ENCODE results near the gene BANF2.
"Not testable (repeated sequence)": the region's sequence is repeated elsewhere in the genome, so short reads cannot be mapped to it uniquely, and the experiment has no call there.

Gene BANF2

DNA sequence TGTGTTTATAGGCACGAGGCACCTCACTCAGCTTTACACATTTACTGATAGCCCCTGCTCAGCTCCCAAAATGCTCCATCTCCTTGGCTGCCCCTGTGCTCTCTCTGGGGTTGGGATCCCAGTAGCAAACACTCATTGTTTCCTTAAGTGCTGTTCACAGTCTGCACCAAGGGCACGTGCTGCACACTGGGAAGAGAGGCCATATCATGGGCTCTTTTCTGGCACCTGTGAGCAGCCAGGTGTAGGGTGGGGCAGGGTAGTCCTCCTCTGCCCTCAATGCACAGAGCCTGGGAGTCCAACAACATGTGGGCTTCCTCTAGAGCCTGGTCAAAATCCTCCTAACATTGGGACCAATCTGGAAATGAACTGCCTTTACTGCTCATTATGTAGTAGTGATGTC, 67.9 kb downstream of the BANF2 start:
- DNase-seq, result no peak

DNA sequence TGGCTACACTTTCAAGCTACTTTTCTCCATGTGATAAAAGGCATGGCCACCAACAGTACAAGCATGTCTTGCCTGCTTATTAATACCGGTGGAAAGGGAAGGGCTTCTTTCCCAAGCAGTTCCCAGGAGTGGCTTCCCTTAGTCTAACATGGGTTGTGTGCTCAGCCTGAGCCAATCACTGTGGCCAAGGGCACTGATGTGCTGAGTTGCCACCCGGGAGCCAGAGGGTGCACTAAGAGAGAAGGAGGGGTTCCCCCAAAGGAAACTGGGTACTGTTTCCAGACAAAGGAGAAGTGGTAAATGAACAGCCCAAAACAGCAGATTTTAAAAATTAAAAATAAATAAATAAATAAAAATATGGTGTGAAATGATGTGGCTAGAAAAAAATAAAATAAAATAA, 68.5 kb downstream of the BANF2 start:
- no peak for DNase-seq

DNA sequence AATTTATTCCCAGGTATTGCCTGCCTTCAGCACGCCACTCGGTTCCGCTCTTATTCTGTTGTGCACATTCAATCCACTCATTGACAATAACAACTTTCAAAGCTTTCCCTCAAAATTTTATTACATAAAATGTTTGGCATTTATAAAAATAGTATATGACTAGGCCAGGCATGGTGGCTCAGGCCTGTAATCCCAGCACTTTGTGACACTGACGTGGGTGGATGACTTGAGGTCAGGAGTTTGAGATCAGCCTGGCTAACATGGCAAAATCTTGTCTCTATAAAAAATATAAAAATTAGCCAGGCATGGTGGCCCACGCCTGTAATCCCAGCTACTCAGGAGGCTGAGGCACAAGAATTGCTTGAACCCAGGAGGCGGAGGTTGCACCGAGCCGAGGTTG, 70.0 kb downstream of the BANF2 start:
- not testable (repeated sequence) for DNase-seq

DNA sequence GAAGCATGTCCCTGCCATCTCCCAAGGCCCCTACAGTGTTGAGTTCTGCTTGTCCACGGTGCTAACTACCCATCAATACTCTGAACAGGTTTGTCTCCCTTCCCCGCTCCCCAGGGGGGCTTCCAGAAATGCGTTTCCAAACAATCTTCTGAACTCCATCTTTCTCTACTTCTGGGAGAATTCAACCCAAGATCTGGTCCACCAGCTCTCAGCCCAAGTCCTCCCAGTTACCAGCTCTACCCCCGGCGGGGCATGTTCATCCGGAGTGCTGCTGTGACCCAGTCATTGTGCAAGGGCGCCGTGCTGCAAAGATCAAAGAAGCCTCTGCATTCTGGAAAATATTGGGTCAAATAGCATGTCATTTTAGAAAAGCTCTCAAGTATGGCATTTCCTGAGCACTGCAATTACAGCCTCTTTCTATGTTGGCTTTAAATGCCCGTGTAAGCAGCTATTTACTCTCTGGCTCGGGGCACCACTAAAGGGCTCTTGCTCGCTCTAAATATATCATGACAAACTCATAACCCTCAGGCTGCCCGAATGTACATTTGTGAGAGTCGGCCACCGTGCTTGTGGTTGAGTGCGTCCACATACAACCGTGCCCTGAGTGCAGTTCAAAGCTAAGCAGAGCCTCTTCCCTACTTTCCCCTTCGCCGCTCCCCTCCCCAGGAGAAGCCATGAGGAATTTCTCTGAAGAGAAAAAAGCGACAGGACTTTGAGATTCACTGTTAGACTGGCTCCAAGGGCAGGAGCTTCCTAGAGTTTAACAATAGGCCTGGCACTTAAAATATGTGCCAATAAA, 71.6 kb downstream of the BANF2 start:
- no peak for DNase-seq

DNA sequence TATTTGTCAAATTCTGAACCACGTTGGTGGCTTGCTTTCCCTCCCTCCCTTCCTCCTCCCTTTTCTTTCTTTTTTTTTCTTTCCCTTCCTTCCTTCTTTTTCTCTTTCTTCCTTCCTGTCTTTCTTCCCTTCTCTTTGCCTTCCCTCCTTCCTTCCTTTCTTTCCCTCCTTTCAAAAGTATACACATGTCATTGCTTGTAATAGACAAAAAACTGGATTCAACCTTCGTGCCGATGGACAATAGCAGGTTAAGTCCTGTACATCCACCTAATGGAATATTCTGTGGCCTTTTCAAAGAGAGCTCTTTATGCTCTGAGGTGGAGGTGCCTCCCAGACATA, 72.2 kb downstream of the BANF2 start:
- DNase-seq, result no peak

DNA sequence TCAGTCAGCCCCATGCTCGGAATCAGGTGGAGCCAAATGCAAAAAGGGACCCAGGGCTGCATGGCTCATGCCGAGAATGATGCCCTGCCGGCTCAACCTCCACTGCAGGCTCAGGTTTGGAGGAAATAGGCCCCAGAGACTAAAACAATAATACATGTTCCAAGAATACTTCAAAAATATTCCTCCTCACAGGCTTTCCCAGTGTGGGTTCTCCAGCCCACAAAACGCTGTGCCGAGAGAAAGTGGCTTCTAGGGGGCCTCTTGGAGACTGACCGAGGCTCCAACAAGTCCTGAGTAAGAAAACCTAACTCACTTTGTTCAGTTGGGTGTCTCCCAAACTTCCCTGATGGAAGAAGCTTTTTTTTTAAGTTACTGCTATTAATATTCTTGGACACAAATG, 73.9 kb downstream of the BANF2 start:
- no peak for DNase-seq

DNA sequence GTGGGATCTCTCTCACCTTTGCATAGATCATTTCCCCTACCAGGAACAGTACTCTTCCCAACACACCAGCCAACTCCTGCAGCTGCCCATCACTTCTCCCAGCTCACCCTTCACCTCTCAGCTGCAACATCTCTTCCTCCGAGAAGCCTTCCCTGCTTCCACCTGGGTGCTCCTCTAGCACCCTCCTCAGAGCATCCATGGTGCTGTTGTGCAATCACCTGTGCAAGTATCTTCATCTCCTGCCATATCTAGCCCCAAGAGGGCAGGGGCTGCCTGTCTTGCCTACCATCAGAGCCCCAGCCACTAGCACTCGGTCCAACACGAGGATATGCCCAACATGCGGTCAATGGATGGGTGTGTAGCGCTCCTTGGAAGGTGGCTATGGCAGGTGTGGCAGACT, 75.8 kb downstream of the BANF2 start:
- DNase-seq, result no peak

DNA sequence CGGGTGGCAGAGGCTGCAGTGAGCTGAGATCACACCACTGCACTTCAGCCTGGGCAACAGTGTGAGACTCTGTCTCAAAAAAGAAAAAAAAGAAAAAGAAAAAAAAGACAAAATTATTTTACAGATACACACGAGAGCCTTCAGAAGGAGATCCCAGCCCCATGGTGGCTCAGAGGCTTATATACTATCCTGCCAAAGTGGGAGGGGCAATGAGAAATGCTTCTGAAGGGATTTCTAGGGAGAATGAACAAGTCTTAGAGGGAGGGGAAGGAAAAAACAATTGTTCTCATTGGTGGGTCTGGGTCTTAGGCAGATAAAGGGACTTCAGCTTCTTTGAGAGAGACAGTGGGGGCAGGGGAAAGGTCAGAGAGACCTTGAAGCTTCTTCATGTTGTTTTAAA, 76.8 kb downstream of the BANF2 start:
- no peak for DNase-seq

DNA sequence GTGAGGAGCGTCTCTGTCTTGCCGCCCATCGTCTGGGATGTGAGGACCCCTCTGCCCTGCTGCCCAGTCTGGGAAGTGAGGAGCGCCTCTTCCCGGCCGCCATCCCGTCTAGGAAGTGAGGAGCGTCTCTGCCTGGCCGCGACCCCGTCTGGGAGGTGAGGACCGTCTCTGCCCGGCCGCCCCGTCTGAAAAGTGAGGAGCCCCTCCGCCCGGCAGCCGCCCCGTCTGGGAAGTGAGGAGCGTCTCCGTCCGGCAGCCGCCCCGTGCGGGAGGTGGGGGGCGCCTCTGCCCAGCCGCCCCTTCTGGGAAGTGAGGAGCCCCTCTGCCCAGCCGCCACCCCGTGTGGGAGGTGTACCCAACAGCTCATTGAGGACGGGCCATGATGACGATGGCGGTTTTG, 79.2 kb downstream of the BANF2 start:
- DNase-seq, result not testable (repeated sequence)

DNA sequence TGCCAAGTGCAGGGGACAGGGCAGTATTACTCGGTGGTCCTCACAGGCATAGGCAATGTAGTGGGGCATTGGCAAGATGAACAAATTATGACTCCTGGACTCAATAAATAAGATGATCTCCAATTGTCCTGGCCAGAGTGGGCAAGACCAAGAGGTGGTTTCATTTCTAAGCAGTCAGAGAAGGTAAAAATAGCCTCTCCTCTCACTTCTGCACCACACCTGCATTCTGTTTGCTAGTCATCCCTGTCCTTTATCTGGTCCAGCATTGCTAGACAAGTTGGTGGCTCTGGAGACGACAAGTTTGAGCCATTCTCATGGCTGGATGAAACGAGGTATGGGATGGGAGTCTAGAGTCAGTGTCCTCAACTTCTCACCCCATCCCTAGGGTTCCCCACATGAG, 83.0 kb downstream of the BANF2 start:
- no peak for DNase-seq

DNA sequence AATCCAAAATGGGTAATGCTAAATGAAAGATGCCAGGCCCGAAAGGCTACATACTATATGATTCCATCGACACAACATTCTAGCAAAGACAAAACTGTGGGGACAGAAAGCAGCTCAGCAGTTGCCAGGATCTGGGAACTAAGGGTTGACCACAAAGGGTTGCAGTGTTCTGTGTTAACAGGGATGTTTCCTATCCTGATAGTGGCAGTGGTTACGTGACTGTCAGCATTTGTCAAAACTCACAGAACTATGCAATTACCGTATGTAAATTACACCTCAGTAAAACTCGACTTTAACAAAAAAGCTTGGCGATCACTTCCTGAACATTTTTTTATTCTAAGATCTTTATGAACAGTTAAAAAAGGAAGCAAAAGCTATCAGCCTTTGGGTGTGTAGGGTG, 83.9 kb downstream of the BANF2 start:
- no peak for DNase-seq

DNA sequence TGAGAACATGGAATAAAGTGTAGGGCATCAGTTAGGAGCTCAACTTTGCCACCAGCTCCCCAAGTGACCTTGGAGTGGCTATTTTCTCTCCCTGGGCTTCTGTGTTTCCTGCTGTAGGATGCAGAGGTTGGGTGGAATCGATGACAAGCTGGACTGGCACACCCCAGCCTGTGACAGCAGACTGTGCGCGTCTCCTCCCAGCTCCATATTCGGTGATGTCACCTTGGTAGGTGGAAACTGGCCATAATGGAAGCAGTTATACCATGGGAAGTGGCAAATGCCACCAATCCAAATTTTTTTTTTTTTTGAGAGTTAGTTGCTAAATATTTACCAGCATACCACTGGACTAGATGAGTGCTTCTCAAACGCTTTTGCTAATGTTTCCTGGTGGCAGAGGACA, 85.2 kb downstream of the BANF2 start:
- DNase-seq, result no peak
